GM08714 (cell line): ENCODE data around the gene TEX36.
"Not testable (repeated sequence)": the region's sequence is repeated elsewhere in the genome, so short reads cannot be mapped to it uniquely, and the experiment has no call there.

ENCODE experiments used
- H3K4me3 ChIP-seq: fragments of 200-500 bp; sonication (Bioruptor generic); 2 replicates; pipeline ENCODE4 v1.5.1; 2014; ENCODE audit warnings: mild to moderate bottlenecking, low read length, inconsistent platforms
- ZNF274 ChIP-seq: IDR thresholded peaks from 2 replicates; pipeline ENCODE4 v1.6.1; 2012; ENCODE audit warnings: mild to moderate bottlenecking, low read depth, low read length

The TEX36 gene

DNA sequence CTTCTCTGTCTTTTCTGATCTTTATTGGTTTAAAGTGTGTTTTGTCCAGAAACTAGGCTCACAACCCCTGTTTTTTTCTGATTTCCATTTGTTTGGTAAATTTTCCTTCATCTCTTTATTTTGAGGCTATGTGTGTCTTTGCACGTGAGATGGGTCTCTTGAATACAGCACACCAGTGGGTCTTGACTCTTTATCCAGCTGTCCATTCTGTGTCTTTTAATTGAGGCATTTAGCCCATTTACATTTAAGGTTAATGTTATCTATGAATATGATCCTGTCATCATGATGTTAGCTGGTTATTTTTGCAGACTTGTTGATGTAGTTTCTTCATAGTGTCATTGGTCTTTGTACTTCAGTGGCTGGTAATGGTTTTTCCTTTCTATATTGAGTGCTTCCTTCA is 10.1 kb downstream of the TEX36 start:
- TF ChIP-seq ZNF274 = no peak

DNA sequence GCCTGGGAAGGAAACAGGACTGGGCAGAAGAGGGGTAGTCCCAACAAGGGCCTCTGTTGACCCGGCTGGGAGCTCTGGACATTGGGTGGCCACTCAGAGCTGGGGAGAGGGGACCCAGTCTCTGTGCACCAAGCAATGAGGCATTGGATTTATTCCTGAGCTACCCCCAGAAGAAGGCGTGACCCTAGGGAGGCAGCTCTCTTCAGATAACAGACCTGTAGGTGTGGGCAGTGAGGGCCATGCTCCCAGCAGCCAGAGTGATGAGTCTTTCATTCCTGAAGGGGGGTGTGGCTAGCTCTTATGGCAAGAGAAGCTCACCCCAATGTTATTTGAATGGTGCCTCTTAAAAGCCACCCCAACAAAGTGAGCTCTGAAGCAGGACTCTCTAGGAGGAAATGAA is 20.4 kb downstream of the TEX36 start:
- H3K4me3 ChIP-seq = no peak overlapping the region
- TF ChIP-seq ZNF274 = no peak

More for the DNA sequence above, 10.1 kb downstream of the TEX36 start:
- no peak overlapping the region for H3K4me3 ChIP-seq

DNA sequence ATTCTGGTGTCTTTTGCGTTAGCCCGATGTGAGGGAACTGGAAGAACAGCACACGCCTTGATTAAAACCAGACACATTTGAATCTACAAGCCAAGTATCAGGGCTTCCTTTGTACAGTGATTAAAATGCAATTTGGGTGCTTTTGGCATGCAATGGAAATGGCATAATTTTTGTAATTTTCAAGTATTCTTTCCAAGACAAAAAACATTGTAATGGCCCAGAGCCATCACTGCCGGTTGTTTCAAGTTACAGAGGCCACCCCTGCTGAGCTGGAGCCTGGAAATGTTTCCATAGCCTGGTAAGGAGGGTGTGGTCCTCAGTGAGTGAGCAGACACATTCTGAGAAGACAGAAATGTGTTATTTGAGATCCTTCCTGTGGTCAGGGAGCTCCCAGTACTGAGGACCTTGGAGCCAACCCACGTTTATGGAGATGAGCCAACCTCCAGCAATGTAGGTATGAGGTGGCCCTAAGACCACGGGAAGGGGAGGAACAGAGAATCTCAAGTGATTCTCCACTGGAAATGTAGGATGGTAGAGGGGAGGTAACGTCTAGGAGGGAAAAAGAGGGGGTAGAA is 20.9 kb downstream of the TEX36 start:
- no peak for TF ChIP-seq ZNF274
- H3K4me3 ChIP-seq = no peak overlapping the region

DNA sequence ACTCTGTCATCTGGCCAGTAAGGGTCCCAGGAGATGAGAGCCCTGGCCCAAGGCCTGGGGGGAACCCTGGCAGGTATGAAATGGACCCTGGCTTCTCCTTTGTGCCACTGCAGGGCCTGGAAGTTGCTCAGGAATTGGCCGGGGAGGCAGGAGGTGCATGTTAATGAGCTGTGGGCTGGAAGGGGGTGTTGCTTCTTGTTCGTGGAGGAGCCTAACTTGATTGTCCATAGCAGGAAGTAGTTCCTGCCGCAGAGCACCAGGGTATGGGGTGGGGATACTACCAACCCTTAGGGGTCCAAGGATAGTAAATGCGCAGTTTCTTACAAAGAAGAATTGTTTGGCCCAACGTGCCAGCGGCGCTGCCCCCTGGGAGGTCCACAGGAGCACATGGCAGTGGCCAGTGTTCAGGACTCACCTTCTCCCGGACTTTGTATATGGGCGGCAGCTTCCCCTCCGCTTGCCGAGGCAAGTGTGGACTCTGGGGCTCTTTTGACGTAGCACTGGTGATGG is 21.5 kb downstream of the TEX36 start:
- no peak overlapping the region for H3K4me3 ChIP-seq
- TF ChIP-seq ZNF274 = no peak

- no peak for TF ChIP-seq ZNF274
- H3K4me3 ChIP-seq = no peak overlapping the region
These were observed 23.9 kb downstream of the TEX36 start for GRCh38 chr10:125659071-125659470.

- H3K4me3 ChIP-seq = no peak overlapping the region
- no peak for TF ChIP-seq ZNF274
These were observed 26.4 kb downstream of the TEX36 start for GRCh38 chr10:125656523-125656922.

- H3K4me3 ChIP-seq = not testable (repeated sequence)
These were observed 29.9 kb downstream of the TEX36 start for GRCh38 chr10:125653113-125653512.

GRCh38 chr10:125646311-125646710 is 36.7 kb downstream of the TEX36 start:
- H3K4me3 ChIP-seq = no peak overlapping the region
- no peak for TF ChIP-seq ZNF274

- no peak for TF ChIP-seq ZNF274
These were observed 41.6 kb downstream of the TEX36 start for GRCh38 chr10:125641398-125641797.

GRCh38 chr10:125640653-125641052 is 42.3 kb downstream of the TEX36 start:
- TF ChIP-seq ZNF274 = no peak
- no peak overlapping the region for H3K4me3 ChIP-seq

More at GRCh38 chr10:125641398-125641797, 41.6 kb downstream of the TEX36 start:
- no peak overlapping the region for H3K4me3 ChIP-seq

DNA sequence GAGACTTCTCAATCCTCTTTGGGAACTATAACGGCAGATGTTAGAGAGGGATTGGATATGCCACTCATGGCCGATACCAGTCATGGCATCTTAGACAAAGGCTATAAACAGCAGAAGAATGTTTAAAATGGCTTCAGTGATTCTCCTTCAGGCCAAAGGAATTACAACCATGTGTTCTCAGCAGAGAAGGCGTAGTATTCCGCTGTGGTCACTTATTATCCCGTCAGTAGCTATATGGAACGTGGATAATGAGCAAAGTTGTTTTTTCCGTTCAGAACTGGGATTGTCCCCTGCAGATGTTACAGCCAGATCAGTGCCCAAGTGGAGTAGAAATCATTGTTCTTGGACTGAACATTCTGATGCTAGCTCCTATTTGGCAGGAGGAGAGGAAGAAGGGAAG is 43.1 kb downstream of the TEX36 start:
- H3K4me3 ChIP-seq = no peak overlapping the region
- TF ChIP-seq ZNF274 = no peak

DNA sequence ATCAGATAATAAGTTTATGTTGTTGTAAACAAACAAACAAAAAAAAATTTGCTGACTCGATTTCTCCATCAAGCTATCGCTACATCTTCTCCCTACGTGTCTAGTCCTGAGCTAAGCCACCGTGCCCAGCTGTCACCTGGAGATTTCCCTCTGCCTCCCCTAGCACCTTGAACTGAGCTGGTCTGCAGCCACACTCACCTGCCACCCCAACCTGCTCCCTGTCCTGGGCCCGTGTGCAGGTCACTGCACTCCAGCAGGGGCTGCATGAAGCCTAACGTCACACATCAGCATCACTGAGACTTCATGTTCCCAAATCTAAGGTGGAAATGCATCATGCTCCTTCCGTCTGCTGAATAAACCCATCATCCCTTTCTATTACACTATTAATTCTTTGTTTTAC is 44.4 kb downstream of the TEX36 start:
- no peak for TF ChIP-seq ZNF274
- H3K4me3 ChIP-seq = no peak overlapping the region

- H3K4me3 ChIP-seq = no peak overlapping the region
- TF ChIP-seq ZNF274 = no peak
These were observed 45.5 kb downstream of the TEX36 start for GRCh38 chr10:125637496-125637895.

DNA sequence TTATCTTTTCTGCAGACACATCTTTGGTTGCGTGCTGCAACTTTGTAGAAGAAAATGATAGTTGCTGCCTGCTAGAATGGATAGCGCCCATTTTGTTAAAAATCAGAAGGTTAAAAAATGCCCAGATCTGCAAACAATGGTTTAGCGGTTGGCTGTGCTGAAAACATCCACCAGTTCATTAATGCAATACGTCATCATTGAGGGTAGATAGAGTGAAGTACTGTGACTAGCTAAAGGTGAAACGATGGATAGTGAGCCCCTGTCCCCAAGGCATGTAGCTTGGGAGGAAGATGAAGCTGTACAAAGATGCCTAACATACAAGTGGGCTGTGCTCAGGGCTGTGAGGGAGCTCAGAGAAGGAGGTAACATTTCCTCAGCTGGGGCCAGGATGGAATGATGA is 48.4 kb downstream of the TEX36 start:
- TF ChIP-seq ZNF274 = no peak
- no peak overlapping the region for H3K4me3 ChIP-seq

DNA sequence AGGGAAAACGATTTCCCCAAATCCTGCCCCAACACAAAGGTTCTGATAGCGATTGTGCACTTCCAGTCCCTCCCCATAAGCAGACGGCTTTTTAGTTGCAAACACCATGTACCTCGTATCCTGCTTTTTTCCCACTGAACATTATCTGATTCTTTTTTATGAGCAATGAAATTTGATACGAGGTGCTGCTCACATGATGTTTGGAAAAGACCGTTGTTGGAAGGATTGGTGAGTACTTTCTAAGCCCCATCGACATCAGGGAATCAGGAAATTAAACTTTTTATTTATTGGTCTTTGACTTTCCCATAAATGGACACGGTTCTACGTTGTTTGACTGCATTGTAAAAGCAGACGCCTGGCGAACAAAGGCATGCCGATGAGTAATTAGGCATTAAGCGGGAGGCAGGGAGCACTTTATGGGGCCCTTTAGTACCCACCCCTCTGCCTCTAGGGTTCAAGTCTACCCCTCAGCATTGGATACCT is 49.4 kb downstream of the TEX36 start:
- no peak for TF ChIP-seq ZNF274
- no peak overlapping the region for H3K4me3 ChIP-seq

DNA sequence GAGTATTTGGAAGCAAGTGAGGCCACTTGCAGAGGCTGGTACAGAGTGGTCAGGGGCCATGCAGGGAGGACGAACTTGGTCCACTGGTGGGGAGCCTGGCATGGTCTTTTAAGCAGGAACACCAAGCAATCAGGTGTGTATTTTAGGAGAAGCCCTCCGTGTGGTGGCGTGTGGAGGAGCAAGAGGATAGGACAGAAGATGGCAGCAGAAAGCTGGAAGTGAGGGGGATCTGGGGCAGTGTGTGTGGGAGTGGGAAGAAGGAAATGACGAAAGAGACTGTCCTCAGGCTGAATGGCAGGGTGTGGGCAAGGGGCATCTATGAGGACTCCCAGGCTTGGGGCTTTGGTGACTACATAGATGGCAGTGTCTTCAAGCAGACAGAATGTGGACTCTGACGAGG is 51.2 kb downstream of the TEX36 start:
- H3K4me3 ChIP-seq = no peak overlapping the region
- TF ChIP-seq ZNF274 = no peak
